ENCODE results near the gene DBR1. TPM values are rescaled to one million over a fixed set of nuclear protein-coding genes. Genes with fewer than 3 reads are reported as not detected.

Gene DBR1
- total and polyA plus RNA-seq, 2 experiments from 2014 or later = 9.7 to 17.2 TPM

DNA sequence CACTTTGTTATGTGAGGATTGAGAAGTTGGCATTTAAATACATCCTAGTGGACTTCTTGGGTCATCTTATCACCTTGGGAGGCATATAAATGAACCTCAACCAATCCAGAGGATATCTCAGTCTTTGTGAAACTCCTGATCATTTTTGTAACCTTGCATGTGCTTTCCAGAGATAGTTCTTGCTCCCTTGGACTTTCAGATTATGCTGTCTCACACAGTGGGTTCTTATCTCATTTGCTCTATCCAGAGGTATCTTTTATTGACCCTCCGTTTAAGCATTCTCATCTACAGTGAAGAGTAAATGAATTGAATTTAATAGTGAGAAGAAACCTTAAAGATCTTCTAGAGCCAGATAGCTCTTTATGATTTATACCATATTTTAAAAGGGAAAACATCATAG is 22.8 kb upstream of the DBR1 start:
- peaks cover 12% of the 10 kb centered on the region; the same call in 2 of the 3 replicates for H3K36me3 Mint-ChIP-seq (ENCODE audit: low read depth)
- Histone ChIP-seq H3K79me2 (replicated peaks; ENCODE audit: insufficient read depth) (peaks cover 100% of the 10 kb centered on the region), H3K4me2 (no peak overlapping the region), H3K9me2 (ENCODE audit: insufficient read depth) (no peaks in the 10 kb centered on the region), H3K36me3 (ENCODE audit: insufficient read depth) (no peaks in the 10 kb centered on the region), H3K4me1 (ENCODE audit: insufficient read depth) (peaks cover 2% of the 10 kb centered on the region), H3K27me3 (ENCODE audit: insufficient read depth) (no peaks in the 10 kb centered on the region), H3K27ac (ENCODE audit: low read depth) (no peak overlapping the region), H4K20me1 (replicated peaks; ENCODE audit: insufficient read depth) (peaks cover 60% of the 10 kb centered on the region), H2AFZ (no peak overlapping the region), H3K4me3 (no peak overlapping the region), H3F3A (replicated peaks; ENCODE audit: low read depth) (0 out of 2 replicates have a peak, but pooled peaks cover 3% of the 10 kb centered on the region)
- H3K4me1 Mint-ChIP-seq = peaks cover 9% of the 10 kb centered on the region
- no peak overlapping the region for H3K27ac Mint-ChIP-seq
- TF ChIP-seq CREB1 (CRISPR knock-in tag; IDR thresholded peaks at IDR 0.05; ENCODE audit: low read depth) = no peak
- TF ChIP-seq, protein P1, sequence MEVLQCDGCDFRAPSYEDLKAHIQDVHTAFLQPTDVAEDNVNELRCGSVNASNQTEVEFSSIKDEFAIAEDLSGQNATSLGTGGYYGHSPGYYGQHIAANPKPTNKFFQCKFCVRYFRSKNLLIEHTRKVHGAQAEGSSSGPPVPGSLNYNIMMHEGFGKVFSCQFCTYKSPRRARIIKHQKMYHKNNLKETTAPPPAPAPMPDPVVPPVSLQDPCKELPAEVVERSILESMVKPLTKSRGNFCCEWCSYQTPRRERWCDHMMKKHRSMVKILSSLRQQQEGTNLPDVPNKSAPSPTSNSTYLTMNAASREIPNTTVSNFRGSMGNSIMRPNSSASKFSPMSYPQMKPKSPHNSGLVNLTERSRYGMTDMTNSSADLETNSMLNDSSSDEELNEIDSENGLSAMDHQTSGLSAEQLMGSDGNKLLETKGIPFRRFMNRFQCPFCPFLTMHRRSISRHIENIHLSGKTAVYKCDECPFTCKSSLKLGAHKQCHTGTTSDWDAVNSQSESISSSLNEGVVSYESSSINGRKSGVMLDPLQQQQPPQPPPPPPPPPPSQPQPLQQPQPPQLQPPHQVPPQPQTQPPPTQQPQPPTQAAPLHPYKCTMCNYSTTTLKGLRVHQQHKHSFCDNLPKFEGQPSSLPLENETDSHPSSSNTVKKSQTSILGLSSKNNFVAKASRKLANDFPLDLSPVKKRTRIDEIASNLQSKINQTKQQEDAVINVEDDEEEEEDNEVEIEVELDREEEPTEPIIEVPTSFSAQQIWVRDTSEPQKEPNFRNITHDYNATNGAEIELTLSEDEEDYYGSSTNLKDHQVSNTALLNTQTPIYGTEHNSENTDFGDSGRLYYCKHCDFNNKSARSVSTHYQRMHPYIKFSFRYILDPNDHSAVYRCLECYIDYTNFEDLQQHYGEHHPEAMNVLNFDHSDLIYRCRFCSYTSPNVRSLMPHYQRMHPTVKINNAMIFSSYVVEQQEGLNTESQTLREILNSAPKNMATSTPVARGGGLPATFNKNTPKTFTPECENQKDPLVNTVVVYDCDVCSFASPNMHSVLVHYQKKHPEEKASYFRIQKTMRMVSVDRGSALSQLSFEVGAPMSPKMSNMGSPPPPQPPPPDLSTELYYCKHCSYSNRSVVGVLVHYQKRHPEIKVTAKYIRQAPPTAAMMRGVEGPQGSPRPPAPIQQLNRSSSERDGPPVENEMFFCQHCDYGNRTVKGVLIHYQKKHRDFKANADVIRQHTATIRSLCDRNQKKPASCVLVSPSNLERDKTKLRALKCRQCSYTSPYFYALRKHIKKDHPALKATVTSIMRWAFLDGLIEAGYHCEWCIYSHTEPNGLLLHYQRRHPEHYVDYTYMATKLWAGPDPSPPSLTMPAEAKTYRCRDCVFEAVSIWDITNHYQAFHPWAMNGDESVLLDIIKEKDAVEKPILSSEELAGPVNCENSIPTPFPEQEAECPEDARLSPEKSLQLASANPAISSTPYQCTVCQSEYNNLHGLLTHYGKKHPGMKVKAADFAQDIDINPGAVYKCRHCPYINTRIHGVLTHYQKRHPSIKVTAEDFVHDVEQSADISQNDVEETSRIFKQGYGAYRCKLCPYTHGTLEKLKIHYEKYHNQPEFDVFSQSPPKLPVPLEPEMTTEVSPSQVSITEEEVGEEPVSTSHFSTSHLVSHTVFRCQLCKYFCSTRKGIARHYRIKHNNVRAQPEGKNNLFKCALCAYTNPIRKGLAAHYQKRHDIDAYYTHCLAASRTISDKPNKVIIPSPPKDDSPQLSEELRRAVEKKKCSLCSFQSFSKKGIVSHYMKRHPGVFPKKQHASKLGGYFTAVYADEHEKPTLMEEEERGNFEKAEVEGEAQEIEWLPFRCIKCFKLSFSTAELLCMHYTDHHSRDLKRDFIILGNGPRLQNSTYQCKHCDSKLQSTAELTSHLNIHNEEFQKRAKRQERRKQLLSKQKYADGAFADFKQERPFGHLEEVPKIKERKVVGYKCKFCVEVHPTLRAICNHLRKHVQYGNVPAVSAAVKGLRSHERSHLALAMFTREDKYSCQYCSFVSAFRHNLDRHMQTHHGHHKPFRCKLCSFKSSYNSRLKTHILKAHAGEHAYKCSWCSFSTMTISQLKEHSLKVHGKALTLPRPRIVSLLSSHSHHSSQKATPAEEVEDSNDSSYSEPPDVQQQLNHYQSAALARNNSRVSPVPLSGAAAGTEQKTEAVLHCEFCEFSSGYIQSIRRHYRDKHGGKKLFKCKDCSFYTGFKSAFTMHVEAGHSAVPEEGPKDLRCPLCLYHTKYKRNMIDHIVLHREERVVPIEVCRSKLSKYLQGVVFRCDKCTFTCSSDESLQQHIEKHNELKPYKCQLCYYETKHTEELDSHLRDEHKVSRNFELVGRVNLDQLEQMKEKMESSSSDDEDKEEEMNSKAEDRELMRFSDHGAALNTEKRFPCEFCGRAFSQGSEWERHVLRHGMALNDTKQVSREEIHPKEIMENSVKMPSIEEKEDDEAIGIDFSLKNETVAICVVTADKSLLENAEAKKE (CRISPR knock-in tag; IDR thresholded peaks at IDR 0.05) = no peak
- TF ChIP-seq, protein P2, sequence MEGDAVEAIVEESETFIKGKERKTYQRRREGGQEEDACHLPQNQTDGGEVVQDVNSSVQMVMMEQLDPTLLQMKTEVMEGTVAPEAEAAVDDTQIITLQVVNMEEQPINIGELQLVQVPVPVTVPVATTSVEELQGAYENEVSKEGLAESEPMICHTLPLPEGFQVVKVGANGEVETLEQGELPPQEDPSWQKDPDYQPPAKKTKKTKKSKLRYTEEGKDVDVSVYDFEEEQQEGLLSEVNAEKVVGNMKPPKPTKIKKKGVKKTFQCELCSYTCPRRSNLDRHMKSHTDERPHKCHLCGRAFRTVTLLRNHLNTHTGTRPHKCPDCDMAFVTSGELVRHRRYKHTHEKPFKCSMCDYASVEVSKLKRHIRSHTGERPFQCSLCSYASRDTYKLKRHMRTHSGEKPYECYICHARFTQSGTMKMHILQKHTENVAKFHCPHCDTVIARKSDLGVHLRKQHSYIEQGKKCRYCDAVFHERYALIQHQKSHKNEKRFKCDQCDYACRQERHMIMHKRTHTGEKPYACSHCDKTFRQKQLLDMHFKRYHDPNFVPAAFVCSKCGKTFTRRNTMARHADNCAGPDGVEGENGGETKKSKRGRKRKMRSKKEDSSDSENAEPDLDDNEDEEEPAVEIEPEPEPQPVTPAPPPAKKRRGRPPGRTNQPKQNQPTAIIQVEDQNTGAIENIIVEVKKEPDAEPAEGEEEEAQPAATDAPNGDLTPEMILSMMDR (conservative IDR thresholded peaks at IDR 0.05; ENCODE audit: low read depth in 2 of 2) = no peak
- TF ChIP-seq ZNF114 (CRISPR knock-in tag; IDR thresholded peaks at IDR 0.05) = no peak
- TF ChIP-seq NANOG (IDR thresholded peaks at IDR 0.05; ENCODE audit: borderline replicate concordance) = no peak
- TF ChIP-seq, protein P3, sequence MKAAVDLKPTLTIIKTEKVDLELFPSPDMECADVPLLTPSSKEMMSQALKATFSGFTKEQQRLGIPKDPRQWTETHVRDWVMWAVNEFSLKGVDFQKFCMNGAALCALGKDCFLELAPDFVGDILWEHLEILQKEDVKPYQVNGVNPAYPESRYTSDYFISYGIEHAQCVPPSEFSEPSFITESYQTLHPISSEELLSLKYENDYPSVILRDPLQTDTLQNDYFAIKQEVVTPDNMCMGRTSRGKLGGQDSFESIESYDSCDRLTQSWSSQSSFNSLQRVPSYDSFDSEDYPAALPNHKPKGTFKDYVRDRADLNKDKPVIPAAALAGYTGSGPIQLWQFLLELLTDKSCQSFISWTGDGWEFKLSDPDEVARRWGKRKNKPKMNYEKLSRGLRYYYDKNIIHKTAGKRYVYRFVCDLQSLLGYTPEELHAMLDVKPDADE (IDR thresholded peaks at IDR 0.05) = no peak
- no peak for TF ChIP-seq STAT1 (IDR thresholded peaks at IDR 0.05; ENCODE audit: unreplicated experiment)
- no peak for TF ChIP-seq EZH2 (IDR thresholded peaks at IDR 0.05; ENCODE audit: low read depth, unreplicated experiment)
- TF ChIP-seq ZNF331 (CRISPR knock-in tag; IDR thresholded peaks at IDR 0.05; ENCODE audit: low read depth) = no peak
- H3K9me3 Mint-ChIP-seq = no peaks in the 10 kb centered on the region; the same call in 2 of the 3 replicates
- peaks cover 2% of the 10 kb centered on the region for H3K27me3 Mint-ChIP-seq (ENCODE audit: insufficient read depth, low read depth, poor library complexity)
- DNase-seq (ENCODE audit: low spot score) (no peak), ATAC-seq (no peak)
- H3K4me3 Mint-ChIP-seq = no peak overlapping the region
